SJSA1 (cell line): ENCODE data around the gene NUBPL. TPM values are rescaled to one million over a fixed set of nuclear protein-coding genes. Genes with fewer than 3 reads are reported as not detected.

Experiments
- DNase-seq, 2 experiments: peaks; one replicate each; pipeline ENCODE4 v3.0.0-alpha.2; 2015 to 2020; ENCODE audit warnings: low spot score in 2 of 2, low read depth in 1 of 2
- H3K27ac ChIP-seq: fragments of 250-450 bp; sonication (Bioruptor Pico); 2 replicates; pipeline ENCODE4 v1.5.1; 2020; ENCODE audit warnings: mild to moderate bottlenecking, moderate library complexity
- H3K27me3 ChIP-seq: fragments of 250-450 bp; sonication (Bioruptor Pico); replicated peaks from 2 replicates; pipeline ENCODE4 v1.5.1; 2020; ENCODE audit warnings: mild to moderate bottlenecking, moderate library complexity
- H3K36me3 ChIP-seq: fragments of 250-450 bp; sonication (Bioruptor Pico); 2 replicates; pipeline ENCODE4 v1.5.1; 2020; ENCODE audit warnings: mild to moderate bottlenecking
- H3K4me1 ChIP-seq: fragments of 250-450 bp; sonication (Bioruptor Pico); replicated peaks from 2 replicates; pipeline ENCODE4 v1.6.1; 2021; ENCODE audit warnings: mild to moderate bottlenecking
- H3K4me3 ChIP-seq: fragments of 250-450 bp; sonication (Bioruptor Pico); 2 replicates; pipeline ENCODE4 v1.5.1; 2020; ENCODE audit warnings: mild to moderate bottlenecking
- H3K9me3 ChIP-seq: fragments of 250-450 bp; sonication (Bioruptor Pico); replicated peaks from 2 replicates; pipeline ENCODE4 v1.5.1; 2020; ENCODE audit warnings: mild to moderate bottlenecking
- total RNA-seq: library from RNA; depleted of rRNA; stranded (reverse); fragments of >200 nt; shearing (Covaris generic); gene quantifications from 2 replicates; pipeline ENCODE4 v1.2.3, GENCODE V29; 2014; rRNA removed

Gene NUBPL
- total RNA-seq: 7.5 and 9.7 TPM in 2 replicates

DNA sequence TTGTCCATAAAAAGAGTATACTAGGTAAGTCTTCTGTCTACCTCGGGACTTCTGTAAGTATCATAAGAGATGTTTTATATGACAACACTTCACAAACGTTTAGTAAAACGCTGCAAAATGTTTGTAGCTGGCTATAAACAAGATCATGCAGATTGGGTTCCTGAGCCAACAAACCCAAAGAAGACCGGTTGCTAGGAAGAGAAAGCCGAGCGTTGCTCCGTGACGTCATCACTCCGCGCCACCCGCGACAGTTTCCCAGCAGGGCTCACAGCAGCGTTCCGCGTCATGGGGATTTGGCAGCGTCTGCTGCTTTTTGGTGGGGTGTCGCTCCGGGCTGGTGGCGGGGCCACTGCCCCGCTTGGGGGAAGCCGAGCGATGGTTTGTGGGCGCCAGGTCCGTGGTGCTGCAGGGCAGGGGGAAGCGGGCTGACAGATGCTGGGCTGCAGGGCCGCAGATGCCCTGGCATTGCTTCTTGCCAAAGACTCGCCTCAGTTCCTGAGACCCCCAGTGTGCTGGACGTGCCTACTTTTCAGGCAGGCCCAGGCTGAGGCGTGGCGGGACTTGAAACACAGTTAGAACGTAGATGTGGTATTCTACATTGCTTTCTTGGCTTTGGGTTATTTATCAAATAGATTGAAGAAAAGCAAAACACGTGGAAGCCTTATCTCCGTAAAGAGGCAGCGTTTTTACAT lies at the start of gene NUBPL:
Gene NUBPL, plus strand, starts transcription at position 250 of the 692 bp plus-strand sequence. Its CDS starts 36 bp downstream, at position 286.
- peak; percentile 88 to 92 for DNase-seq
- H3K9me3 ChIP-seq: no peaks in the 10 kb centered on the region; the same call in 1 of the 2 replicates
- peak within 1 kb of the TSS; percentile 78 for H3K4me3 ChIP-seq
- H3K36me3 ChIP-seq: peaks cover 3% of the 10 kb centered on the region; the same call in 1 of the 2 replicates
- peak within 1 kb of the TSS; percentile 80 for H3K27ac ChIP-seq
- H3K27me3 ChIP-seq: no peaks in the 10 kb centered on the region
- H3K4me1 ChIP-seq: no peaks in the 10 kb centered on the region; the same call in 1 of the 2 replicates

DNA sequence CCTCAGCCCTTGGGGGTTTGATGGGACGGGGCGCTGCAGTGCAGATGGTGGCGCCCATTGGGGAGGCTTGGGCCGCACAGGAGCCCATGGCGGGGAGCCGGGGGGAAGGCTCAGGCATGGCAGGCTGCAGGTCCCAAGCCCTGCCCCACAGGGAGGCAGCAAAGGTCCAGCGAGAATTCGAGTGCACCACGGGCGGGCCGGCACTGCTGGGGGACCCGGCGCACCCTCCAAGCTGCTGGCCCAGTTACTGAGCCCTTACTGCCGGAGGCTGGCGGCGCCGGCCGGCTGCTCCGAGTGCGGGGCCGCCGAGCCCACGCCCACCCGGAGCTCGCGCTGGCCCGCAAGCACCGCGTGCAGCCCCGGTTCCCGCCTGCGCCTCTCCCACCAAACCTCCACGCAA lies 34.1 kb upstream of the NUBPL start:
- no peaks in the 10 kb centered on the region for H3K9me3 ChIP-seq
- no peaks in the 10 kb centered on the region for H3K36me3 ChIP-seq
- no peaks in the 10 kb centered on the region for H3K27me3 ChIP-seq
- H3K4me3 ChIP-seq: no peak overlapping the region
- DNase-seq: no peak
- no peak overlapping the region for H3K27ac ChIP-seq
- H3K4me1 ChIP-seq: no peaks in the 10 kb centered on the region

GRCh38 chr14:31527546-31527945 lies 33.7 kb upstream of the NUBPL start:
- no peak overlapping the region for H3K27ac ChIP-seq
- no peaks in the 10 kb centered on the region for H3K36me3 ChIP-seq
- no peak overlapping the region for H3K4me3 ChIP-seq
- H3K4me1 ChIP-seq: no peaks in the 10 kb centered on the region
- no peaks in the 10 kb centered on the region for H3K9me3 ChIP-seq
- no peaks in the 10 kb centered on the region for H3K27me3 ChIP-seq
- DNase-seq: no peak

DNA sequence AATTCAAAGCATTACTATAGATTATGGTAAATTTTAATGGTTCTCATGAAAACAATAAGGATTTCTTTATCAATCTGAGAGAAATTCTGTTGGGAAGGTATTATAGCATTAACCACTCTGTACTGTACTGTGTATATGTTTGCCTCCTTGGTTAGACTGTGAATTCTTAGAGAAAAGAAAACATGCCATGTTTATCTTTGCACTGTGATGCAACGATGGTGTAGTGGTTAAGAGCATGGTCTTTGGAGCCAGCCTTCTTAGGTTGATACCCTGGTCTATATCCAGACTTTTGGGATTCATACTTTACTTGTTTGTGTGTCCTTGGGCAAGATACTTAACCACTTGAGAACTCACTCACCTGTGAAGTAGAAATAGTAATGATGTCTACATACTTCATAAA lies 32.2 kb upstream of the NUBPL start:
- no peak overlapping the region for H3K4me3 ChIP-seq
- DNase-seq: no peak
- no peaks in the 10 kb centered on the region for H3K36me3 ChIP-seq
- H3K4me1 ChIP-seq: no peaks in the 10 kb centered on the region
- H3K27me3 ChIP-seq: no peaks in the 10 kb centered on the region
- H3K9me3 ChIP-seq: no peaks in the 10 kb centered on the region
- H3K27ac ChIP-seq: no peak overlapping the region

GRCh38 chr14:31530136-31530535 lies 31.1 kb upstream of the NUBPL start:
- H3K27me3 ChIP-seq: no peaks in the 10 kb centered on the region
- no peaks in the 10 kb centered on the region for H3K9me3 ChIP-seq
- no peaks in the 10 kb centered on the region for H3K36me3 ChIP-seq
- no peak for DNase-seq
- no peaks in the 10 kb centered on the region for H3K4me1 ChIP-seq
- H3K27ac ChIP-seq: no peak overlapping the region
- H3K4me3 ChIP-seq: no peak overlapping the region

DNA sequence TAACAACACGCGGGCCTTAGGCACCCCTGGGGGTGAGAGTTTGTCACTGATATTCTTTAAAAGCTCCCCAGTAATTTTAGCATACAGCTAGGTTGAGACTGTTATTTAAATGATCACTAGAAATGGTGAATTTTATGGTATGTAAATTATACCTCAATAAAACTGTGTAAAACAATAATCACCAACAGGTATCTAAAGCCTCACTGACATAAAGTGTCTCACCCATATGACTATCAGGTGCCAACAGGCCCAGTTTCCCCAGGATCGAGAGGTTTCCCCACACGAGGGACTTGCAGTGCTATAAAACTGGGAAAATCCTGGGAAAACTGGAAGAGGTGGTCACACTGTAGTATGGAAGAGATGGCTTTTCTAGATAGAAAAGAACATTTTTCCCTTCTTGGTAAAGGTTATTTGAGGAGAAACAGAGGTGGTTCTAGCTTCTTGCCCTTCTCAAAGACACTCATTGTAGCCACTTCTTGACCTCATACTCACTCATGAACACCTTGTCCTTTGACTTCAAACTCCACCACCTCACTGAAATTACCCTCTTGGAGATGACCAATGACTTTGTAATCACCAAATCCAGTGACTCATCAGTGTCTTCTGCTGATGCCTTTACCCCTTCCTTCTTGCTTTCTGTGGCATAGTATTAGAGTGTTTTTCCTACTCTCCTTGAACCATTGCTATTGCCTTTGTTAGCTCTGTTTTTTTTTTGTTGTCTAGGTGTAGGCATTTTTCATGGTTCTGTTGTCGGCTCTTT lies 24.8 kb upstream of the NUBPL start:
- no peaks in the 10 kb centered on the region for H3K9me3 ChIP-seq
- H3K4me3 ChIP-seq: no peak overlapping the region
- H3K36me3 ChIP-seq: no peaks in the 10 kb centered on the region
- DNase-seq: no peak
- no peaks in the 10 kb centered on the region for H3K4me1 ChIP-seq
- no peaks in the 10 kb centered on the region for H3K27me3 ChIP-seq
- no peak overlapping the region for H3K27ac ChIP-seq

DNA sequence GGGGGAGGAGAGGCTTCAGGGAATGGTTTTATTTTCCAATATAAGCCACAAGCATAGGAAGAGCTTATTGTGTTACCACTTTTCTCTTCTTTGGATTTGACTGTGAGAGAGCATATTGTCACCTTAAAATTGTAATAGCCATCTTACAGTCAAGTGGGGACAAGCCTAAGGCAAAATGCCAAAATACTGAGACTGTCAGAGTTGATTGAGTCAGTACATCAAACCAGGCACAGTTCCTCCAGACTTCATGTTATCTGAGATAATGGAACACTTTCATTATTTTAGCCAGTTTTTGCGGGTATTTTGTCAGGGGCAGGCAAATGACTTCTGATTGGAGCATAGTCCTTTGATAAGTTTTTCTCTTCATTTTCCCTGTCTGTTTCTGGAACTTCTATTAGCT lies 19.5 kb upstream of the NUBPL start:
- Histone ChIP-seq H3K27ac (no peak overlapping the region), H3K4me1 (no peaks in the 10 kb centered on the region), H3K27me3 (no peaks in the 10 kb centered on the region), H3K9me3 (no peaks in the 10 kb centered on the region), H3K4me3 (no peak overlapping the region), H3K36me3 (no peaks in the 10 kb centered on the region)
- DNase-seq: no peak

DNA sequence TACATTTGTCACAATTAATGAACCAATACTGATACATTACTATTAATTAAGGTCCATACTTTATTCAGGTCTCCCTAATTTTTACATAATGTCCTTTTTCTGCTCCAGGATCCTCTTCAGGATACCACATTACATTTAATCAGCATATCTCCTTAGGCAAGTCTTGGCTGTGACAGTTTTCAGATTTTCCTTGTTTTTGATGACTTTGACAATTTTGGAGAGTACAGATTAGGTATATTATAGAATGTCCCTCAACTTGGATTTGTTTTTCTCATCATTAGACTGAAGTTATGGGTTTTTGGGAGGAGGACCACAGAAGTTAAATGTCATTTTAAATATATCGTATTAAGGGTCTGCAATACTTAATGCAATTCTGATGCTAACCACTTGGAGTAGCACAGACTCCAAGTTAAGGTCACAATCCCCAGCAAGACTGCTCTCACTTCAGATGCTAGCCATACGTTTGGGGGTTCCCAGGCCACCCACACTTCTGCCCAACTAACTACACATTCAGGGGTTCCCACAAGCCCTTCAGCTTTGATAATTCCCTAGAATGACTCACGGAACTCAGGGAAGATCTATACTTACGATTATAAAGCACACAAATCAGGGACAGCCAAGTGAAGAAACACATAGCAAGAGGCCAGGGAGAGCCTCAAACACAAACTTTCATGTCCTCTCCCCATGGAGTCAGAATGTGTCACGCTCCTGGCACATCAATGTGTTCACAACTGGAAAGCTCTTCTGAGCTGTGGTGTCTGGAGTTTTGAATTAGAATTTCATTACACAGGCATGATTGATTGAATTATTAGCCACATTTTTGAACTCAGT lies 17.0 kb upstream of the NUBPL start:
- no peak for DNase-seq
- Histone ChIP-seq H3K27me3 (no peaks in the 10 kb centered on the region), H3K36me3 (no peaks in the 10 kb centered on the region), H3K9me3 (no peaks in the 10 kb centered on the region), H3K4me3 (no peak overlapping the region), H3K4me1 (no peaks in the 10 kb centered on the region), H3K27ac (no peak overlapping the region)

DNA sequence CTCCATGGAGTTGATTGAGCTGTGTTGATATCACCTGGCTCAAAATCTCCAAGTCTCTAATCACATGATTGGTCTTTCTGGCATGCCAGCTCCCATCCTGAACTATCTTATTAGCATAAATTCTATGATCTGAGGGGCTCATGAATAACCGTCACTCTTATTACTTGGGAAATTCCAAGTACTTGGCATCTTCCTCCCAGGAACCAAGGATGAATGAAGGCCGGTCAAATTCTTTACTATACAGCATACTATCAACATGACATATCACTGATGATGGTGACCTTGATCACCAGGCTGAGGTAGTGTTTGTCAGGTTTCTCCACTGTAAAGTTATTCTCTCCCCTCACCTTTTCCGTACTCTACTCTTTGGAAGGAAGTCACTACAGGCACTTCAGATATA lies 16.4 kb upstream of the NUBPL start:
- Histone ChIP-seq H3K27me3 (no peaks in the 10 kb centered on the region), H3K27ac (no peak overlapping the region), H3K36me3 (no peaks in the 10 kb centered on the region), H3K4me1 (no peaks in the 10 kb centered on the region), H3K9me3 (no peaks in the 10 kb centered on the region), H3K4me3 (no peak overlapping the region)
- no peak for DNase-seq

DNA sequence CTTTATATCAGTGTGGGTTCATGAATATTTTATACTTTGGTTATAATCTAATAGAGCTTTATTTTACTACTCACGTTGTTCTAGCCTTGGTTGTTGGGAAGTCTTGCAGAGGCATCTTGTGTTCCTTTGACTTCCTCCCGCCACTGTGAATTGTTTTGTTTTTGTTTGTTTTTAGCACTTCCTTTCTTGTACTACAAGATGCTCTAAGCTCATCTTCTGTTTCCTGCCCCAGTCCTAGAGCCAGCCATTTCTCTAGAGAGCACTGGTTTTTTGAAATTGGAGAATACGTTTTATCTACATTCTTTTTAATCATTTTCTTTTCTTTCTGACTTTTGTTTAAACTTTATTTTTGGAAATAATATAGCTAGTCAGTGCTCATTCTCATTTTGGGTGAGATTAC lies 15.9 kb upstream of the NUBPL start:
- no peak overlapping the region for H3K27ac ChIP-seq
- H3K9me3 ChIP-seq: no peaks in the 10 kb centered on the region
- no peaks in the 10 kb centered on the region for H3K36me3 ChIP-seq
- H3K4me3 ChIP-seq: no peak overlapping the region
- DNase-seq: no peak
- 0 out of 2 replicates have a peak, but pooled peaks cover under 1% of the 10 kb centered on the region for H3K27me3 ChIP-seq
- H3K4me1 ChIP-seq: no peaks in the 10 kb centered on the region

DNA sequence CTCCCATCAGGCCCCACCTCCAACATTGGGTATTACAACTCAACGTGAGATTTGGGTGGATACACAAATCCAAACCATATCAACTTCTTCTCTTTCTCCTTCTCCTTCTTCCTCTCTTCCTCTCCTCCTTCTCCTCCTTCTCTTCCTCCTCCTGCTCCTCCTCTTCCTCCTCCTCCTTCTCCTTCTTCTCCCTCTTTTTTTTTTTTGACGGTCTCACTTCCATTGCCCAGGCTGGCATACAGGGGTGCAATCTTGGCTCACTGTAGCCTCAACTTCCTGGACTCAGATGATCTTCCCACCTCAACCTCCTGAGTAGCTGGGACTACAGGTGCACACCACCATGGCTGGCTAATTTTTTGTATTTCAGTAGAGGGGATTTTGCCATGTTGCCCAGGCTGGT lies 11.4 kb upstream of the NUBPL start:
- Histone ChIP-seq H3K27me3 (0 out of 2 replicates have a peak, but pooled peaks cover 2% of the 10 kb centered on the region), H3K4me3 (no peak overlapping the region), H3K27ac (no peak overlapping the region), H3K4me1 (no peaks in the 10 kb centered on the region), H3K9me3 (no peaks in the 10 kb centered on the region), H3K36me3 (no peaks in the 10 kb centered on the region)
- no peak for DNase-seq

DNA sequence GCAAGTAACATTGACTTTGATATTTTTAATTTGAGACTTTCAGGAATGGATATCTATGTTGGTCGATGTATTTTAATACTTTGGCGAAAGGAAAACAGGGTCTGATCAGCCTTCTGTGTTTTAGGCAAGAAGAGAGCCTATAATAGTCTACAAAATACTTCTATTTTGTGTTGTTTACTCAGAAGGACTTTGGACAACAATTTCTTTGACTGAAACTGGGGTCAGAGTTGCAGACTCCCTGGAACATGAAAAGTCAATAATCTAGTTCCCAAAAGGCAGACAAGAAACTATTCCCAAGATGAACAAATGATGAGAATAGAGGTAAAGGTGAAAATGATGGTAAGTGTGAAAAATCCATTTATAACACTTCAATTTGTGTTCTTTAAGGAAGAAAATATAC lies 10.6 kb upstream of the NUBPL start:
- H3K4me3 ChIP-seq: no peak overlapping the region
- 0 out of 2 replicates have a peak, but pooled peaks cover 3% of the 10 kb centered on the region for H3K27me3 ChIP-seq
- no peaks in the 10 kb centered on the region for H3K4me1 ChIP-seq
- H3K27ac ChIP-seq: no peak overlapping the region
- H3K36me3 ChIP-seq: no peaks in the 10 kb centered on the region
- DNase-seq: no peak
- H3K9me3 ChIP-seq: no peaks in the 10 kb centered on the region

GRCh38 chr14:31556191-31556590 lies 5.0 kb upstream of the NUBPL start:
- Histone ChIP-seq H3K27ac (no peak overlapping the region), H3K27me3 (0 out of 2 replicates have a peak, but pooled peaks cover 2% of the 10 kb centered on the region), H3K4me1 (no peaks in the 10 kb centered on the region), H3K36me3 (no peaks in the 10 kb centered on the region), H3K9me3 (no peaks in the 10 kb centered on the region), H3K4me3 (no peak overlapping the region)
- no peak for DNase-seq
